NCI-H526 treated with DMSO at 0.1 percent for 48 hours (cell line): ENCODE data around the gene IFNL2.
"Not testable (repeated sequence)": the region's sequence is repeated elsewhere in the genome, so short reads cannot be mapped to it uniquely, and the experiment has no call there.

ENCODE experiments used
- DNase-seq: peaks from one replicate; lab custom pipeline; 2025; lab: John Stamatoyannopoulos, UW

Gene IFNL2

GRCh38 chr19:39297931-39298634 lies 29.9 kb downstream of the IFNL2 start:
- no peak for DNase-seq

GRCh38 chr19:39299404-39299803 lies 31.2 kb downstream of the IFNL2 start:
- no peak for DNase-seq

- DNase-seq: no peak
Measured at GRCh38 chr19:39299832-39300231, 31.6 kb downstream of the IFNL2 start.

GRCh38 chr19:39301021-39301420 lies 32.8 kb downstream of the IFNL2 start:
- DNase-seq: no peak

GRCh38 chr19:39301562-39301961 lies 33.4 kb downstream of the IFNL2 start:
- no peak for DNase-seq

- no peak for DNase-seq
Measured at GRCh38 chr19:39303373-39304184, 35.4 kb downstream of the IFNL2 start.

- no peak for DNase-seq
Measured at GRCh38 chr19:39304185-39304513, 36.0 kb downstream of the IFNL2 start.

GRCh38 chr19:39304701-39305571 lies 36.7 kb downstream of the IFNL2 start:
- DNase-seq: no peak

- no peak for DNase-seq
Measured at GRCh38 chr19:39306075-39306474, 37.9 kb downstream of the IFNL2 start.

GRCh38 chr19:39307046-39307821 lies 39.0 kb downstream of the IFNL2 start:
- DNase-seq: peak; percentile 29

- DNase-seq: no peak
Measured at GRCh38 chr19:39307822-39308530, 39.8 kb downstream of the IFNL2 start.

- DNase-seq: peak; percentile 41
Measured at GRCh38 chr19:39308531-39309304, 40.5 kb downstream of the IFNL2 start.

GRCh38 chr19:39309305-39309670 lies 41.1 kb downstream of the IFNL2 start:
- not testable (repeated sequence) for DNase-seq

- no peak for DNase-seq
Measured at GRCh38 chr19:39310558-39311311, 42.5 kb downstream of the IFNL2 start.

- no peak for DNase-seq
Measured at GRCh38 chr19:39314016-39314728, 46.0 kb downstream of the IFNL2 start.

GRCh38 chr19:39315933-39316332 lies 47.7 kb downstream of the IFNL2 start:
- no peak for DNase-seq

- no peak for DNase-seq
Measured at GRCh38 chr19:39316627-39317321, 48.6 kb downstream of the IFNL2 start.

- DNase-seq: no peak
Measured at GRCh38 chr19:39317476-39317875, 49.3 kb downstream of the IFNL2 start.
